CD4-positive, alpha-beta memory T cell (primary cell): ENCODE results near the gene SDE2. TPM values are rescaled to one million over a fixed set of nuclear protein-coding genes. Genes with fewer than 3 reads are reported as not detected.

ENCODE experiments used
- CTCF ChIA-PET: fragments of 350-600 bp; sonication (Branson Sonifier 250); formaldehyde crosslinking; loops from one replicate; lab custom pipeline; 2021; ENCODE audit warnings: inconsistent platforms; ENCODE audit not compliant: partially characterized antibody; lab: Charles Lee
- POLR2A ChIA-PET: fragments of 350-600 bp; sonication (Branson Sonifier 250); formaldehyde crosslinking; loops from one replicate; lab custom pipeline; 2021; ENCODE audit not compliant: partially characterized antibody; lab: Charles Lee
- DNase-seq, 5 donors: peaks; one replicate each; pipeline versions ENCODE4 v3.0.0 to v3.0.0-alpha.2; 2020 to 2022; ENCODE audit warnings: mixed read lengths in 1 of 5
- H3K27ac ChIP-seq: one replicate; pipeline ENCODE4 v1.7.0; 2013; ENCODE audit warnings: low read depth, low read length
- H3K27me3 ChIP-seq: 2 replicates; pipeline ENCODE4 v1.7.0; 2013; ENCODE audit warnings: mild to moderate bottlenecking, low read length, moderate library complexity; ENCODE audit not compliant: insufficient read depth
- H3K36me3 ChIP-seq: 2 replicates; pipeline ENCODE4 v1.7.0; 2013; ENCODE audit warnings: mild to moderate bottlenecking, low read length, moderate library complexity; ENCODE audit not compliant: insufficient read depth
- H3K4me1 ChIP-seq: 2 replicates; pipeline ENCODE4 v1.7.0; 2013; ENCODE audit warnings: mild to moderate bottlenecking, low read length, moderate library complexity; ENCODE audit not compliant: insufficient read depth
- H3K4me3 ChIP-seq, 2 donors: one replicate each; pipeline ENCODE4 v1.7.0; 2013; ENCODE audit warnings: low read length in 2 of 2, mild to moderate bottlenecking in 1 of 2
- H3K9me3 ChIP-seq, 2 donors: one replicate each; pipeline ENCODE4 v1.7.0; 2013; ENCODE audit warnings: low read length in 2 of 2, control low read depth in 1 of 2; ENCODE audit not compliant: control insufficient read depth in 1 of 2
- H3K27ac Mint-ChIP-seq, 7 donors: one replicate each; pipeline ENCODE4 v1.8.0; 2020 to 2021; ENCODE audit warnings: mixed read lengths in 7 of 7, mild to moderate bottlenecking in 6 of 7, inconsistent platforms in 3 of 7, moderate library complexity in 3 of 7
- H3K27me3 Mint-ChIP-seq, 2 donors: one replicate each; pipeline ENCODE4 v1.8.0; 2020 to 2021; ENCODE audit warnings: mixed read lengths in 2 of 2
- H3K36me3 Mint-ChIP-seq, 2 donors: one replicate each; pipeline ENCODE4 v1.8.0; 2020 to 2021; ENCODE audit warnings: mixed read lengths in 2 of 2, inconsistent platforms in 1 of 2, mild to moderate bottlenecking in 1 of 2
- H3K4me1 Mint-ChIP-seq, 4 donors: one replicate each; pipeline ENCODE4 v1.8.0; 2020 to 2021; ENCODE audit warnings: mixed read lengths in 4 of 4, mild to moderate bottlenecking in 1 of 4
- H3K4me3 Mint-ChIP-seq, 8 donors: one replicate each; pipeline ENCODE4 v1.8.0; 2020 to 2021; ENCODE audit warnings: mixed read lengths in 8 of 8, mild to moderate bottlenecking in 7 of 8, moderate library complexity in 6 of 8, inconsistent platforms in 3 of 8
- H3K9me3 Mint-ChIP-seq, 8 donors: one replicate each; pipeline ENCODE4 v1.8.0; 2020 to 2021; ENCODE audit warnings: mixed read lengths in 8 of 8, mild to moderate bottlenecking in 5 of 8, inconsistent platforms in 3 of 8, moderate library complexity in 1 of 8
- intact Hi-C: fragments of 100-400 bp; cut with micrococcal nuclease; formaldehyde crosslinking; loops from one replicate; pipeline ENCODE4 v1.15.1; 2023
- polyA plus RNA-seq, 2 donors: library from polyadenylated mRNA; unstranded; fragments of 300-500 nt; fragmentation: Illumina TruSeq; gene quantifications; one replicate each; pipeline ENCODE4 v1.2.3, GENCODE V29; 2021
- total RNA-seq, 2 experiments: library from RNA; stranded (reverse); gene quantifications; one replicate each; pipeline ENCODE4 v1.2.3, GENCODE V29; 2021

The SDE2 gene
- total and polyA plus RNA-seq, 4 experiments from 2014 or later = 10.0 to 21.2 (median 20.0) TPM

DNA sequence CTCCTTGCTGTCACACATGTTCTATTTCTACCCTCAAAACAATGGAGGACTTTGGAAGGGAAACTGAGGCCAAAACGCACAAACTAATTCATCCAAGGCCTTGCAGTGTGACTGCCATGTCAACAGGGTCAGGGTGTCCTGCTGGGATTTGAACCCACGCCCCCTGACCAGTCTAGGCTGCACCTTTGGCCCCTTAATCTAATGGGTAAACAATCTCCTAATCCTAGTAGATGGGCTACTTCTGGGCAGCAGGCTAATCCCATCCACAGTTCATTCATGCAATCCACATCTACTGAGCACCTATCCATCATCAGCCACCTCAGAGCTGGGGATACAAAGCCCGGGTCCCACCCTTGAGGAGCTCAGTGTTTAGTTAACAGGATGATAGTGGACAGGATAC lies 41.1 kb downstream of the SDE2 start:
- Mint-ChIP-seq H3K27me3 (peaks cover 6 to 9% of the 10 kb centered on the region in 2 donors), H3K36me3 (no peaks in the 10 kb centered on the region), H3K4me1 (peaks cover 0 to 5% (median 3%) of the 10 kb centered on the region in 4 donors), H3K9me3 (no peaks in the 10 kb centered on the region), H3K4me3 (no peak overlapping the region), H3K27ac (no peak overlapping the region)
- Histone ChIP-seq H3K27ac (no peak overlapping the region), H3K36me3 (no peaks in the 10 kb centered on the region), H3K4me3 (no peak overlapping the region), H3K27me3 (no peaks in the 10 kb centered on the region), H3K4me1 (peaks cover 4% of the 10 kb centered on the region), H3K9me3 (no peaks in the 10 kb centered on the region)
- CTCF ChIA-PET = no interaction called here
- POLR2A ChIA-PET = no interaction called here
- intact Hi-C loops = no loop called here
- no peak for DNase-seq

DNA sequence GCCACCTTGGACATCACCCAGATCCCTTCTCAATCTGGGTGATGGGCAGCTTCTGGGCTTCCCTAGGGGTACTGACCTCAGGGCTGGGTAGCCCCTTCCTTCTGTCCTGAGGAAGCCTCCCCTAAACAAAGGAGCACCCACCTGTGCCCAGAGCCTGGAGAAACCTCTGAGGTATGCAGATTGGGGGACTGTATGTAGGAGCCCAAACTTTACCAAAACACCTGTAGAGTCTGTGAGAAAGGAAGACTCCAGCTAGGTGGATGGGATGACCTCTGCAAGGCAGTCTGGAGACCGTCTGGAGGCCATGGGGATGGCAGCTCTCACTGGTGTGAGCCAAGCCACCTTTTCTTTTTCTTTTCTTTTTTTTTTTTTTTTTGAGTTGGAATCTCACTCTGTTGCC lies 44.4 kb downstream of the SDE2 start:
- POLR2A ChIA-PET = no interaction called here
- no peak overlapping the region for H3K27ac Mint-ChIP-seq

DNA sequence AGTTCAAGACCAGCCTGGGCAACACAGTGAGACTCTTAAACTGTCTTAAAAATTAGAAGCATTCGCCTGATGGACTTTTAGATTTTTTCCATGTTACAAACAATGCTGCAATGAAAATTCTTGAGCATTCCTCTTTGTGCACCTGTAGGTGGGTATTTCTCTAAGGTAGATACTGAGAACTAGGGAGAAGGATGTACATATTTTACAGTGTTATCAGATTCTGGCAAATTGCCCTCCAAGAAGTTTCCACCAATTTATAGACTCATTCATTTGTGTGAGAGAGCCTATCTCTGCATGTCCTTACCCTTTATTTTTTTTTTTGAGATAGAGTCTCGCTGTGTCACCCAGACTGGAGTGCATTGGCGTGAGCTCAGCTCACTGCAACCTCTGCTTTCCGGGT lies 45.8 kb downstream of the SDE2 start:
- no peaks in the 10 kb centered on the region for H3K36me3 Mint-ChIP-seq
- Histone ChIP-seq H3K27ac (no peak overlapping the region), H3K4me1 (no peaks in the 10 kb centered on the region), H3K4me3 (no peak overlapping the region), H3K27me3 (peaks cover 7% of the 10 kb centered on the region), H3K9me3 (no peaks in the 10 kb centered on the region), H3K36me3 (no peaks in the 10 kb centered on the region)
- H3K27me3 Mint-ChIP-seq = peaks cover 11 to 21% of the 10 kb centered on the region in 2 donors
- POLR2A ChIA-PET = no interaction called here
- no peaks in the 10 kb centered on the region for H3K4me1 Mint-ChIP-seq
- H3K27ac Mint-ChIP-seq = no peak overlapping the region
- no peak overlapping the region for H3K4me3 Mint-ChIP-seq
- intact Hi-C loops = no loop called here
- DNase-seq = no peak
- no peaks in the 10 kb centered on the region for H3K9me3 Mint-ChIP-seq
- CTCF ChIA-PET = no interaction called here

More for the DNA sequence above, 44.4 kb downstream of the SDE2 start:
- Mint-ChIP-seq H3K4me3 (no peak overlapping the region), H3K36me3 (no peaks in the 10 kb centered on the region), H3K9me3 (no peaks in the 10 kb centered on the region), H3K27me3 (peaks cover 9 to 13% of the 10 kb centered on the region in 2 donors), H3K4me1 (peaks cover 0 to 2% (median 0%) of the 10 kb centered on the region in 4 donors)
- intact Hi-C loops = no loop called here
- Histone ChIP-seq H3K27ac (no peak overlapping the region), H3K36me3 (no peaks in the 10 kb centered on the region), H3K4me3 (no peak overlapping the region), H3K9me3 (no peaks in the 10 kb centered on the region), H3K4me1 (no peaks in the 10 kb centered on the region), H3K27me3 (peaks cover 7% of the 10 kb centered on the region)
- CTCF ChIA-PET = interaction anchor here (1.3 kb wide), 1 partner anchor 21 kb away, joined by 3 read pairs; no protein-coding TSS in a partner anchor
- DNase-seq = no peak

DNA sequence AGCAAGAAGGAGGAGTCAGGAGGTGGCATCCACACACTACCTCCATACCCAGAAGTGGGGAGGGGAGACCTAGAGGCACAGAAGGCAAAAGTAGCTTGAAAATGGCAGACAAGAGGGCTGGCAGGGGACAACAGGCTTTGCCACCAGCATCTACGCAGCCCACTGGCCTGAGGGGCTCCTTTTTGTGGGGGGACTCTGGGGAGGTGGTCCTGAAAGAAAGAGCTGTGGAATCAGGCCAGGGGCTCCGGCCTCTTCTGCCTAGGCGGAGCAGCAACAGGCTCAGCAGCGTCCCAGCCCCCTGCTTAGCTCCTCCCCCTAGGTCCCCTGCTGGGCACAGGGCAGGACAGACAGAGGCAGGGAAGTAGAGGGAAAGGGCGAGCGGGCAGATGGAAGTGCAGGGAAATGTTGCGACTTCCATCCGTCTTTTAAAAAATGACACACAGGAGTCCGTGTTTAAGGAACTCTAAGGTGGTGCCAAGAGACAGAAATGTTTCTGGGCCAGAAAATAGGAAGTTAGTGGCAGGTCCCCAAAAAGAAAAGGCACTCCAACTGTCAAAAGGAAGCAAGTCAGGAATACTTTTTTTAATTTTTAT lies 48.1 kb downstream of the SDE2 start:
- no peak overlapping the region for H3K27ac ChIP-seq
- H3K4me3 ChIP-seq = no peak overlapping the region
- intact Hi-C loops = no loop called here
- no peaks in the 10 kb centered on the region for H3K36me3 ChIP-seq
- H3K9me3 ChIP-seq = no peaks in the 10 kb centered on the region
- Mint-ChIP-seq H3K27ac (no peak overlapping the region), H3K4me1 (peaks cover 0 to 3% (median 0%) of the 10 kb centered on the region in 4 donors), H3K27me3 (peaks cover 11 to 21% of the 10 kb centered on the region in 2 donors), H3K36me3 (no peaks in the 10 kb centered on the region), H3K9me3 (no peaks in the 10 kb centered on the region), H3K4me3 (no peak overlapping the region)
- POLR2A ChIA-PET = no interaction called here
- H3K27me3 ChIP-seq = peaks cover 7% of the 10 kb centered on the region
- H3K4me1 ChIP-seq = no peaks in the 10 kb centered on the region
- DNase-seq = no peak
- CTCF ChIA-PET = interaction anchor here (0.7 kb wide), 1 partner anchor 12 kb away, joined by 3 read pairs; no protein-coding TSS in a partner anchor

DNA sequence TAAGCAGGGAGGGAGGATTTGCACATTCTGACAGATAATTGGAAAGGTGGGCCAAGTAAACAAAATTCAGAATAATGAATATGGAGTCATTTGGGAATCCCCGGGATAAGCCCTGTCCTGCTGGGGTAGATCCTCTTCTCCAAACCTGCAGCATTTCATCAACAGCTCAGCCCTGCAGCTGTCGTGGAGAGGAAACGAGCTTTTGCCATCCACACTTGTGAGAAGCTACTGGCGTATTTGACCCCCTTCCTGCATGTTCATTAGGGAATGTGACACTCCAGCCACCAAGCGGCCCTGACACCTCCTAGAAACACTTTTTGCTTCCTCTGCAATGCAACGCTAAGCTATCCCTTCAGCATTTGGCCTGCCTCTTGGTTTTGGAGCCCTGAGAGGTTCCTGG lies 50.1 kb downstream of the SDE2 start:
- peaks cover 6 to 15% (median 9%) of the 10 kb centered on the region in 4 donors for H3K4me1 Mint-ChIP-seq
- no peak overlapping the region for H3K27ac Mint-ChIP-seq
- Histone ChIP-seq H3K4me3 (no peak overlapping the region), H3K27me3 (peaks cover 7% of the 10 kb centered on the region), H3K4me1 (peaks cover 10% of the 10 kb centered on the region), H3K36me3 (no peaks in the 10 kb centered on the region), H3K27ac (no peak overlapping the region), H3K9me3 (no peaks in the 10 kb centered on the region)
- H3K4me3 Mint-ChIP-seq = no peak overlapping the region
- H3K36me3 Mint-ChIP-seq = no peaks in the 10 kb centered on the region
- no peak for DNase-seq
- POLR2A ChIA-PET = no interaction called here
- intact Hi-C loops = no loop called here
- no peaks in the 10 kb centered on the region for H3K9me3 Mint-ChIP-seq
- CTCF ChIA-PET = interaction anchor here (1.7 kb wide), 1 partner anchor 38 kb away, joined by 4 read pairs; no protein-coding TSS in a partner anchor
- peaks cover 7 to 20% of the 10 kb centered on the region in 2 donors for H3K27me3 Mint-ChIP-seq

DNA sequence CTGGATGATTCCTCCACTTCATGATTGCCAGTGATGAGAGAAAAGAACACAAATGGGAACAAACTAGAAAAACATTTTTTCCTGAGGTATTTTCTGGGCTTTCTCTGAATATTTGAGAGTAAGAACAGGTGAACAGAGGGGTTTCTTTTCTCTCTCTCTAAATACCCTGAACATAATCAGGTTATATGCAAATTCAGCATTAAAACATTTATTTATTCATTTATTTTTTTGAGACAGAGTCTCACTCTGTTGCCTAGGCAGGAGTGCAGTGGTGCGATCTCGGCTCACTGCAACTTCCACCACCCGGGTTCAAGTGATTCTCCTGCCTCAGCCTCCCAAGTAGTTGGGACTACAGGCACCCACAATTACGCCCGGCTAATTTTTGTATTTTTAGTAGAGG lies 52.3 kb downstream of the SDE2 start:
- H3K4me1 Mint-ChIP-seq = peaks cover 6 to 16% (median 9%) of the 10 kb centered on the region in 4 donors
- H3K9me3 Mint-ChIP-seq = no peaks in the 10 kb centered on the region
- H3K4me1 ChIP-seq = peaks cover 10% of the 10 kb centered on the region
- no peak overlapping the region for H3K4me3 ChIP-seq
- no peaks in the 10 kb centered on the region for H3K36me3 ChIP-seq
- peaks cover 7% of the 10 kb centered on the region for H3K27me3 ChIP-seq
- ChIA-PET CTCF (no interaction called here), POLR2A (no interaction called here)
- no peak overlapping the region for H3K27ac ChIP-seq
- DNase-seq = no peak
- no peaks in the 10 kb centered on the region for H3K9me3 ChIP-seq
- H3K27me3 Mint-ChIP-seq = peaks cover 5 to 14% of the 10 kb centered on the region in 2 donors
- peak overlapping the region in 1 of 7 donors; percentile 48 for H3K27ac Mint-ChIP-seq
- H3K36me3 Mint-ChIP-seq = no peaks in the 10 kb centered on the region
- intact Hi-C loops = no loop called here
- no peak overlapping the region for H3K4me3 Mint-ChIP-seq

DNA sequence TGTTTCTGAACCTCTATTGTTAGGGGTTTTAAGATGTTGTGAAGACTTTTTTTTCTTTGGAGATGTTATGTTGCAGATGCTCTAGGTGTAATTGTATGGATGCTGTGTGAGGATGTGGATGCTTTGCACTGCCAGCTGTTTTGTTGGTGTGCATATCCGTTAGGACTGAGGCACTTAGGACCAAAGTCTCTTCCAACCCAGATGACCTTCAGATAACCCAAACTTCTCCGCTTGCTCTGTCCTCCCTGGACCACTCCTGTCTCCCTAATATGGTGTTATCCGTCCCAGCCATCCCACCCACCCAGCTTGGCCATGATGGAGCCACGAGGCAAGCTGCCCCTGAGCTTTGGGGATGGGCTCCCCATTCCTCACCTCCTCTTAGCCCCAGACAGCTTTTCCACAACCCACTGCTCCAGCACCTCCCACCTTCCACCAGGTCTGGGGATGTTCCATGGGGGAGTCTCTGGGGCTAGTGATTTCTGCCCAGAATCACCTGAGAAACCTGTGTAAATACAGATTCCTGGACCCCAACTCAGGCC lies 53.0 kb downstream of the SDE2 start:
- Histone ChIP-seq H3K4me3 (no peak overlapping the region), H3K4me1 (peaks cover 10% of the 10 kb centered on the region), H3K27me3 (peaks cover 7% of the 10 kb centered on the region), H3K9me3 (no peaks in the 10 kb centered on the region), H3K27ac (no peak overlapping the region), H3K36me3 (no peaks in the 10 kb centered on the region)
- Mint-ChIP-seq H3K4me3 (no peak overlapping the region), H3K9me3 (no peaks in the 10 kb centered on the region), H3K27me3 (peaks cover 2 to 12% of the 10 kb centered on the region in 2 donors), H3K4me1 (peaks cover 6 to 16% (median 9%) of the 10 kb centered on the region in 4 donors), H3K27ac (no peak overlapping the region), H3K36me3 (no peaks in the 10 kb centered on the region)
- DNase-seq = no peak
- ChIA-PET POLR2A (no interaction called here), CTCF (interaction anchor here (1.3 kb wide), 1 partner anchor 42 kb away, joined by 3 read pairs; no protein-coding TSS in a partner anchor)
- intact Hi-C loops = no loop called here
